Gastroesophageal sphincter (tissue), 4 donors: ENCODE measurements around the gene MYO1F. TPM values are rescaled to one million over a fixed set of nuclear protein-coding genes. Genes with fewer than 3 reads are reported as not detected.

Source experiments
- ATAC-seq: fragments of 150-250 bp; one replicate; pipeline ENCODE4 v1.9.1; 2016; ENCODE audit warnings: mild to moderate bottlenecking, moderate library complexity
- H3K27ac ChIP-seq, 4 donors: fragments of 200-600 bp; sonication (generic) in 3 of 4; 1 replicate in 3 of 4; 2 replicates in 1 of 4; pipeline ENCODE4 v1.5.1; 2016 to 2019
- H3K27me3 ChIP-seq: fragments of 200-600 bp; sonication (generic); one replicate; pipeline ENCODE4 v1.5.1; 2019
- H3K36me3 ChIP-seq, 2 donors: fragments of 200-600 bp; sonication (generic); one replicate each; pipeline ENCODE4 v1.5.1; 2019; ENCODE audit warnings: control low read depth in 1 of 2
- H3K4me1 ChIP-seq, 3 donors: fragments of 200-600 bp; sonication (generic); 1 replicate in 2 of 3; 2 replicates in 1 of 3; pipeline ENCODE4 v1.5.1; 2016 to 2019; ENCODE audit warnings: control low read depth in 2 of 3
- H3K4me3 ChIP-seq, 2 donors: fragments of 200-600 bp; sonication (generic); one replicate each; pipeline ENCODE4 v1.5.1; 2019; ENCODE audit warnings: mild to moderate bottlenecking in 1 of 2, moderate library complexity in 1 of 2
- H3K9me3 ChIP-seq, 3 donors: fragments of 200-600 bp; sonication (generic); one replicate each; pipeline ENCODE4 v1.5.1; 2017 to 2019; ENCODE audit warnings: control low read depth in 2 of 3
- CTCF ChIP-seq, 4 experiments: fragments of 200-600 bp in 2 of 4; fragments of 450-650 bp in 2 of 4; sonication (generic) in 1 of 4; IDR thresholded peaks; one replicate each; pipeline ENCODE4 v1.5.1; 2017 to 2019; ENCODE audit warnings: antibody characterized with exemption in 4 of 4, mild to moderate bottlenecking in 2 of 4, moderate library complexity in 2 of 4
- EP300 ChIP-seq: sonication (generic); formaldehyde crosslinking; IDR thresholded peaks from one replicate; pipeline ENCODE4 v1.6.1; 2017; ENCODE audit warnings: antibody characterized with exemption, mild to moderate bottlenecking
- POLR2A ChIP-seq, 2 donors: fragments of 450-650 bp; IDR thresholded peaks; one replicate each; pipeline ENCODE4 v1.6.1; 2017; ENCODE audit warnings: antibody characterized with exemption in 2 of 2, mild to moderate bottlenecking in 2 of 2, moderate library complexity in 1 of 2
- POLR2AphosphoS5 ChIP-seq: sonication (generic); formaldehyde crosslinking; IDR thresholded peaks from one replicate; pipeline ENCODE4 v1.6.1; 2017; ENCODE audit warnings: antibody characterized with exemption
- WGBS, 2 donors: methylation state at CpG; one replicate each; pipeline ENCODE4 v1.1.5; 2018; ENCODE audit warnings: low coverage in 1 of 2; 5-methylcytosine and 5-hydroxymethylcytosine counted together
- total RNA-seq, 4 donors: library from RNA; depleted of rRNA; stranded (reverse); fragments of >200 nt; gene quantifications; one replicate each; pipeline ENCODE4 v1.1.0, GENCODE V29; 2016

The MYO1F gene
- total RNA-seq, 4 donors from 2014 or later, result 5.4 to 41.5 (median 10.3) TPM

DNA sequence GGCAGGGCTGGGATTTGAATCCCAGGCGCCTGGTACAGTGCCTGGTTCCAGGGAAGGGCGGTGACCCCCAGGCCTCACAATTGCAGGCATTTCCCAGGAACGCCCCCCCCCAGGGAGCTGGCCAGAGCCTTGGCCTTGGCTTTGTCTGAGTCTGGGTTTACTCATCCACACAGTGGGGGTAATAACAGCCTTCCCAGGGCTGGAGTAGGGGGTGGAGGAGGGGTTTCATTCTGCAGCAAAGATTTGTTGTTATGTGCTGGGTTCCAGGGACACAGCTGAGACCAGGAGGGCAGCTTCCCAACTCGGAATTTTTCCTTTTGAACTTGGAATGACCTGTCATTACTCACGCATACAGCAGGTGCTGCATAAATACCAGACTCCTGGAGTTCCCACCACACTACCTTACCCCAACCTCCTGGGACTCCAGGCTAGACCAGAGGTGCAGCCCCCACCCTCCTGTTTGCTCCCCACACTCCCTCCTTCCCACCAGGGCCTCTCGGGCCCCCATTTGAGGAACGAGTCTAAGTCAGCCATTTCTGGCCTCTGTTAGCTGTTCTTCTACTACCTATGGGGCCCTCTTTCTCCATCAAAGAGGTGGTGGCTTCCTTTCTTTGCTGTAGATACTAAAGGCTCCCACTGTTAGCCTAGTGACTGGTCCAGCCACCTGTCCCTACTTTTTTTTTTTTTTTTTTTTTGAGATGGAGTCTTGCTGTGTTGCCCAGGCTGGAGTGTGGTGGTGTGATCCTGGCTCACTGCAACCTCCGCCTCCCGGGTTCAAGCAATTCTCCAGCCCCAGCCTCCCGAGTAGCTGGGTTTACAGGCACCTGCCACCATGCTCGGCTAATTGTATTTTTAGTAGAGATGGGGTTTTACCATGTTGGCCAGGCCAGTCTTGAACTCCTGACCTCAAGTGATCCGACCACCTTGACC lies 34.9 kb upstream of the MYO1F start:
- H3K4me1 ChIP-seq, result peaks cover 0 to 47% (median 13%) of the 10 kb centered on the region in 3 donors
- H3K36me3 ChIP-seq, result no peaks in the 10 kb centered on the region
- H3K9me3 ChIP-seq, result no peaks in the 10 kb centered on the region
- 40 to 62% methylated on average over 3 to 7 of the region's 12 CpGs for WGBS, 2 donors
- H3K27ac ChIP-seq, result peak overlapping the region in 3 of 4 donors; percentile 75 to 85 (median 81)
- TF ChIP-seq POLR2AphosphoS5, result no peak
- no peak for TF ChIP-seq EP300
- TF ChIP-seq POLR2A (IDR thresholded peaks at IDR 0.05), result no peak
- ATAC-seq, result peak; percentile 64
- no peak overlapping the region for H3K4me3 ChIP-seq
- H3K27me3 ChIP-seq, result no peaks in the 10 kb centered on the region

DNA sequence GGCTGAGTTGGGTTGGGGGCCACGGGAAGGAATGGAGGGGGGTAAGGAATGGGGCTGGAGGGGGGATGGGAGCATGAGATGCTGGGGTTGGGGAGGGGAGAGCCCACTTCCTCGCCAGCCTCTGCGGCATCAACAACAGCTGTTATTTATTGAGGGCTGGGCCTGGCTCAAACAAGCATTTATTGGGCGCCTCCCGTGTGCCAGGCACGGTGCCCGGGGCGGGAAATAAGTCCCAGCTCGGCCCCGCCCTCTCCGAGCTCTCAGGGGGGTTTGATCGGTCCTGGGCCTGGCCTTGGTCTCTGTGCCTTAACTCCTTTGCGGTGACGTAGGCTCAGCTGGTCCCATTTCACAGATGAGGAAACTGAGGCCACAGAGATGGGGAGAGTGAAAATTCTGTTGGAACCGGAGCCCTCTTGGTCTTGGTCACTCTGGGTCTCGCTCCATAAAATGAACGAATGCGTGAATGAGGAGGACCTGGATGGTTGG lies 34.2 kb upstream of the MYO1F start:
- Histone ChIP-seq H3K36me3 (no peaks in the 10 kb centered on the region), H3K9me3 (no peaks in the 10 kb centered on the region), H3K4me1 (peaks cover 0 to 51% (median 13%) of the 10 kb centered on the region in 3 donors), H3K4me3 (no peak overlapping the region), H3K27me3 (no peaks in the 10 kb centered on the region), H3K27ac (peak overlapping the region in 3 of 4 donors; percentile 75 to 85 (median 81))
- WGBS, 2 donors, result 14% methylated on average over 10 of the region's 18 CpGs; no CpG with 5 or more reads in 1 of the 2 donors
- ATAC-seq, result no peak
- TF ChIP-seq EP300, result no peak
- TF ChIP-seq POLR2A (IDR thresholded peaks at IDR 0.05), result no peak
- no peak for TF ChIP-seq CTCF (IDR thresholded peaks at IDR 0.05)
- no peak for TF ChIP-seq POLR2AphosphoS5

GRCh38 chr19:8610936-8611300 lies 33.7 kb upstream of the MYO1F start:
- no peak for ATAC-seq
- H3K27ac ChIP-seq, result peak overlapping the region in 3 of 4 donors; percentile 75 to 85 (median 81)
- H3K4me1 ChIP-seq, result peaks cover 0 to 51% (median 13%) of the 10 kb centered on the region in 3 donors
- no CpG with 5 or more reads among the region's 9 CpGs for WGBS, 2 donors
- TF ChIP-seq POLR2AphosphoS5, result no peak
- TF ChIP-seq EP300, result no peak
- no peak for TF ChIP-seq CTCF (IDR thresholded peaks at IDR 0.05)
- TF ChIP-seq POLR2A (IDR thresholded peaks at IDR 0.05), result no peak
- peak overlapping the region; percentile 32 to 69 for H3K4me3 ChIP-seq
- H3K9me3 ChIP-seq, result no peaks in the 10 kb centered on the region
- no peaks in the 10 kb centered on the region for H3K27me3 ChIP-seq
- H3K36me3 ChIP-seq, result no peaks in the 10 kb centered on the region

DNA sequence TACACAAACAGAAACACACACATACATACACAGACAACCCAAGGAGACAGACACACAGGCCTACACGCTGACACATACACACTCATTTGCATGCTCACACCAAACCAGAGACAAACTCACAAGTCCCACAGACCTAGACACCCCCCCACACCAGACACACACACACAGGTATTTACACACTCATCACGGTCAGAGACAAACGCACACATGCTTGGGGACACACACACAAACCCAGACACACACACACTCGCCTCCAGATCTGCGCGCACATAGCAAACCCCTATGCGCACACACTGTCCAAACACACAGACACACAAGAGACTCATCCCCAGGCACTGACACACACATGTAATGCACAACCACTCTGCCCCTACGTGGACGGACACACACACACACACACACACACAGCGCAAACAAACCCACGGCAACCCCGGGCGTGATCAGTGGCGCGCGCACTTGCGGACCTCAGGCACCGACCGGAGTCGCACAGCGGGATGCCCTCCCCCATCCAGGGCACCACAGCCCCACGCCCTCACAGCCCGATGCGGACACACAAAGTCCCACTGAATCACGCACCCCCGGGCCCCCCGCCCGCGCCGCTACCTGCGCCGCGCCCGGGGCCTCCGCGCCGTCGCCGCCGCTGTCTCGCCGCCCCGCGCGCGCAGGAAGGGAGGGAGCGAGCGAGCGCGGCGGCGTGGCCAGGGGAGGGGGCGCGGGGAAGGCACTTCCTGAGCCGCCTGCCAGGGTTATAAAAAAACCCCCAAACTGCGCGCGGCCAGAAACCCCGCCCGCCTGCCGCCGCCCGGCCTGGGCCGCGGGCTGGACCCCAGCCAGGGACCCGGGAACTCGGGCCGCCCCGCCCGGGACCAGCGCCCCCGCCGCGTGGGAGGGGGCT lies 33.0 kb upstream of the MYO1F start, which contains the start of gene ADAMTS10:
Gene ADAMTS10 (minus strand): TSS at position 675 of the 895 bp plus-strand sequence. CDS start 5,005 bp downstream, outside the sequence.
- Histone ChIP-seq H3K36me3 (peaks cover 0 to 6% of the 10 kb centered on the region in 2 donors), H3K4me1 (peaks cover 0 to 51% (median 13%) of the 10 kb centered on the region in 3 donors), H3K27ac (peak within 1 kb of the TSS in 3 of 4 donors; percentile 75 to 85 (median 81)), H3K4me3 (peak within 1 kb of the TSS; percentile 32 to 69), H3K9me3 (peaks cover 0 to 3% (median 0%) of the 10 kb centered on the region in 3 donors), H3K27me3 (no peaks in the 10 kb centered on the region)
- WGBS, 2 donors, result 0% methylated on average over 1 of the region's 74 CpGs
- ATAC-seq, result peak; percentile 32
- TF ChIP-seq EP300 (no peak), POLR2AphosphoS5 (no peak), POLR2A (IDR thresholded peaks at IDR 0.05) (no peak), CTCF (IDR thresholded peaks at IDR 0.05) (no peak)
